WTC11 (cell line): ENCODE measurements around the gene TMEM234. TPM values are rescaled to one million over a fixed set of nuclear protein-coding genes. Genes with fewer than 3 reads are reported as not detected.
A peak's percentile ranks its signal among the peaks of the same experiment; 100 is the strongest.

Experiments
- ATAC-seq: fragments of 200-7000 bp; cut with Tn5 transposase; 2 replicates; pipeline ENCODE4 v1.10.0; 2021; ENCODE audit warnings: mild to moderate bottlenecking, moderate library complexity
- CTCF ChIA-PET: fragments of 300-600 bp; sonication (Branson Sonifier 250); formaldehyde crosslinking; loops from one replicate; lab custom pipeline; 2021; ENCODE audit warnings: antibody characterized with exemption; lab: Charles Lee
- POLR2A ChIA-PET: fragments of 350-600 bp; sonication (Branson Sonifier 250); formaldehyde crosslinking; loops from one replicate; lab custom pipeline; 2021; ENCODE audit warnings: antibody characterized with exemption; lab: Charles Lee
- DNase-seq: peaks from one replicate; pipeline ENCODE4 v3.0.0; 2021; ENCODE audit warnings: low spot score
- H3K27ac Mint-ChIP-seq: 2 replicates; pipeline ENCODE4 v1.8.0; 2021; ENCODE audit warnings: mixed read lengths
- H3K27me3 Mint-ChIP-seq: 2 replicates; pipeline ENCODE4 v1.8.0; 2021; ENCODE audit warnings: low read depth, mild to moderate bottlenecking, moderate library complexity, mixed read lengths
- H3K36me3 Mint-ChIP-seq: 2 replicates; pipeline ENCODE4 v1.8.0; 2021; ENCODE audit warnings: mixed read lengths
- H3K4me1 Mint-ChIP-seq: 2 replicates; pipeline ENCODE4 v1.8.0; 2022; ENCODE audit warnings: mixed read lengths
- H3K4me3 Mint-ChIP-seq: 2 replicates; pipeline ENCODE4 v1.8.0; 2021; ENCODE audit warnings: mild to moderate bottlenecking, moderate library complexity, mixed read lengths
- H3K9me3 Mint-ChIP-seq: 2 replicates; pipeline ENCODE4 v1.8.0; 2021; ENCODE audit warnings: mixed read lengths
- ATF1 ChIP-seq: sonication (generic); formaldehyde crosslinking; IDR thresholded peaks from 2 replicates; pipeline ENCODE4 v1.8.1; 2023; ENCODE audit warnings: mild to moderate bottlenecking, moderate library complexity, missing genetic modification reagents
- ATF6 ChIP-seq: sonication (generic); formaldehyde crosslinking; IDR thresholded peaks from 2 replicates; pipeline ENCODE4 v1.8.1; 2023; ENCODE audit warnings: mild to moderate bottlenecking, missing genetic modification reagents
- CREB1 ChIP-seq: sonication (generic); formaldehyde crosslinking; IDR thresholded peaks from 2 replicates; pipeline ENCODE4 v1.8.0; 2023; ENCODE audit warnings: mild to moderate bottlenecking, missing genetic modification reagents
- CREM ChIP-seq: sonication (generic); formaldehyde crosslinking; IDR thresholded peaks from 2 replicates; pipeline ENCODE4 v1.8.1; 2022; ENCODE audit warnings: mild to moderate bottlenecking, missing genetic modification reagents, moderate library complexity
- ELF4 ChIP-seq: sonication (generic); formaldehyde crosslinking; IDR thresholded peaks from 2 replicates; pipeline ENCODE4 v1.8.1; 2022; ENCODE audit warnings: low read depth, mild to moderate bottlenecking, moderate library complexity, missing genetic modification reagents
- ERG ChIP-seq: fragments of 250-450 bp; sonication (Bioruptor Pico); IDR thresholded peaks from 2 replicates; pipeline ENCODE4 v1.8.0; 2021; ENCODE audit warnings: mild to moderate bottlenecking
- ETV6 ChIP-seq: sonication (generic); formaldehyde crosslinking; IDR thresholded peaks from 2 replicates; pipeline ENCODE4 v1.8.1; 2022; ENCODE audit warnings: mild to moderate bottlenecking, missing genetic modification reagents
- FOXP1 ChIP-seq: sonication (generic); formaldehyde crosslinking; IDR thresholded peaks from 2 replicates; pipeline ENCODE4 v1.8.0; 2022; ENCODE audit warnings: missing genetic modification reagents, mild to moderate bottlenecking, moderate library complexity, borderline replicate concordance
- FOXP4 ChIP-seq: sonication (generic); formaldehyde crosslinking; IDR thresholded peaks from 2 replicates; pipeline ENCODE4 v1.8.0; 2022; ENCODE audit warnings: mild to moderate bottlenecking, missing genetic modification reagents
- GRHL2 ChIP-seq: fragments of 250-450 bp; sonication (Bioruptor Pico); IDR thresholded peaks from 2 replicates; pipeline ENCODE4 v1.8.0; 2022; ENCODE audit warnings: mild to moderate bottlenecking, moderate library complexity; ENCODE audit not compliant: insufficient replicate concordance, severe bottlenecking
- GTF2I ChIP-seq: fragments of 250-450 bp; sonication (Bioruptor Pico); conservative IDR thresholded peaks from 2 replicates; pipeline ENCODE4 v1.4.0; 2021; ENCODE audit warnings: mild to moderate bottlenecking
- HMGXB4 ChIP-seq: sonication (generic); formaldehyde crosslinking; IDR thresholded peaks from 2 replicates; pipeline ENCODE4 v1.8.1; 2023; ENCODE audit warnings: mild to moderate bottlenecking, moderate library complexity, missing genetic modification reagents
- JAZF1 ChIP-seq: fragments of 250-450 bp; sonication (Bioruptor Pico); IDR thresholded peaks from 2 replicates; pipeline ENCODE4 v1.9.0; 2021; ENCODE audit warnings: moderate library complexity, mild to moderate bottlenecking, inconsistent platforms
- JUN ChIP-seq: sonication (generic); formaldehyde crosslinking; IDR thresholded peaks from 2 replicates; pipeline ENCODE4 v1.8.0; 2023; ENCODE audit warnings: mild to moderate bottlenecking, missing genetic modification reagents
- KAT7 ChIP-seq: sonication (generic); formaldehyde crosslinking; IDR thresholded peaks from 2 replicates; pipeline ENCODE4 v1.8.1; 2023; ENCODE audit warnings: missing genetic modification reagents, mild to moderate bottlenecking, borderline replicate concordance
- MAX ChIP-seq: sonication (generic); formaldehyde crosslinking; IDR thresholded peaks from 2 replicates; pipeline ENCODE4 v1.8.0; 2022; ENCODE audit warnings: mild to moderate bottlenecking, missing genetic modification reagents
- NFATC4 ChIP-seq: fragments of 250-450 bp; sonication (Bioruptor Pico); IDR thresholded peaks from 2 replicates; pipeline ENCODE4 v1.9.0; 2021; ENCODE audit warnings: mild to moderate bottlenecking
- NR2C2 ChIP-seq: sonication (generic); formaldehyde crosslinking; IDR thresholded peaks from 2 replicates; pipeline ENCODE4 v1.8.0; 2022; ENCODE audit warnings: mild to moderate bottlenecking, missing genetic modification reagents
- SMAD3 ChIP-seq: sonication (generic); formaldehyde crosslinking; IDR thresholded peaks from 2 replicates; pipeline ENCODE4 v1.8.0; 2022; ENCODE audit warnings: missing genetic modification reagents, mild to moderate bottlenecking, borderline replicate concordance
- TEAD1 ChIP-seq: sonication (generic); formaldehyde crosslinking; IDR thresholded peaks from 2 replicates; pipeline ENCODE4 v1.8.0; 2022; ENCODE audit warnings: mild to moderate bottlenecking, missing genetic modification reagents
- ZNF121 ChIP-seq: sonication (generic); formaldehyde crosslinking; IDR thresholded peaks from 2 replicates; pipeline ENCODE4 v1.8.0; 2023; ENCODE audit warnings: missing genetic modification reagents
- ZNF138 ChIP-seq: sonication (generic); formaldehyde crosslinking; conservative IDR thresholded peaks from 2 replicates; pipeline ENCODE4 v1.8.1; 2022; ENCODE audit warnings: mild to moderate bottlenecking, moderate library complexity, missing genetic modification reagents
- ZNF219 ChIP-seq: sonication (generic); formaldehyde crosslinking; IDR thresholded peaks from 2 replicates; pipeline ENCODE4 v1.8.0; 2023; ENCODE audit warnings: missing genetic modification reagents, mild to moderate bottlenecking, borderline replicate concordance
- ZNF416 ChIP-seq: fragments of 250-450 bp; sonication (Bioruptor Pico); IDR thresholded peaks from 2 replicates; pipeline ENCODE4 v1.9.0; 2021; ENCODE audit warnings: mild to moderate bottlenecking, inconsistent platforms
- ZNF423 ChIP-seq: fragments of 250-450 bp; sonication (Bioruptor Pico); IDR thresholded peaks from 2 replicates; pipeline ENCODE4 v2.1.2; 2022; ENCODE audit warnings: mild to moderate bottlenecking, moderate library complexity
- total RNA-seq: library from RNA; stranded (reverse); gene quantifications from 3 replicates; pipeline ENCODE4 v1.2.3, GENCODE V29; 2021
- TF ChIP-seq, protein P1 (sequence below): sonication (generic); formaldehyde crosslinking; conservative IDR thresholded peaks from 2 replicates; pipeline ENCODE4 v1.8.1; 2022; ENCODE audit warnings: mild to moderate bottlenecking, missing genetic modification reagents
- TF ChIP-seq, protein P2 (sequence below): sonication (generic); formaldehyde crosslinking; IDR thresholded peaks from 2 replicates; pipeline ENCODE4 v1.8.1; 2023; ENCODE audit warnings: mild to moderate bottlenecking, missing genetic modification reagents, moderate library complexity

Gene TMEM234
- total RNA-seq, 1 experiment from 2014 or later = 11.9 TPM

- Mint-ChIP-seq H3K4me3 (no peak overlapping the region), H3K27ac (peak overlapping the region; percentile 5; the same call in 1 of the 2 replicates), H3K9me3 (no peaks in the 10 kb centered on the region), H3K4me1 (peaks cover 12% of the 10 kb centered on the region), H3K27me3 (no peaks in the 10 kb centered on the region), H3K36me3 (peaks cover 24% of the 10 kb centered on the region)
- TF ChIP-seq, protein P1, sequence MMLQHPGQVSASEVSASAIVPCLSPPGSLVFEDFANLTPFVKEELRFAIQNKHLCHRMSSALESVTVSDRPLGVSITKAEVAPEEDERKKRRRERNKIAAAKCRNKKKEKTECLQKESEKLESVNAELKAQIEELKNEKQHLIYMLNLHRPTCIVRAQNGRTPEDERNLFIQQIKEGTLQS (CRISPR knock-in tag) = no peak
- TF ChIP-seq ZNF416 = no peak
- TF ChIP-seq SMAD3 = no peak
- no peak for TF ChIP-seq ZNF121 (CRISPR knock-in tag)
- TF ChIP-seq ERG (CRISPR knock-in tag) = no peak
- no peak for TF ChIP-seq ATF1 (CRISPR knock-in tag)
- TF ChIP-seq FOXP1 (CRISPR knock-in tag) = no peak
- no peak for TF ChIP-seq ZNF423 (CRISPR knock-in tag)
- TF ChIP-seq ATF6 (CRISPR knock-in tag) = no peak
- no peak for TF ChIP-seq TEAD1 (CRISPR knock-in tag)
- TF ChIP-seq ELF4 (CRISPR knock-in tag) = no peak
- TF ChIP-seq ZNF138 (CRISPR knock-in tag) = no peak
- TF ChIP-seq, protein P2, sequence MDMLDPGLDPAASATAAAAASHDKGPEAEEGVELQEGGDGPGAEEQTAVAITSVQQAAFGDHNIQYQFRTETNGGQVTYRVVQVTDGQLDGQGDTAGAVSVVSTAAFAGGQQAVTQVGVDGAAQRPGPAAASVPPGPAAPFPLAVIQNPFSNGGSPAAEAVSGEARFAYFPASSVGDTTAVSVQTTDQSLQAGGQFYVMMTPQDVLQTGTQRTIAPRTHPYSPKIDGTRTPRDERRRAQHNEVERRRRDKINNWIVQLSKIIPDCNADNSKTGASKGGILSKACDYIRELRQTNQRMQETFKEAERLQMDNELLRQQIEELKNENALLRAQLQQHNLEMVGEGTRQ (CRISPR knock-in tag) = no peak
- TF ChIP-seq CREB1 (CRISPR knock-in tag) = no peak
- no peak for TF ChIP-seq JAZF1 (CRISPR knock-in tag)
- TF ChIP-seq MAX (CRISPR knock-in tag) = no peak
- no peak for TF ChIP-seq NFATC4 (CRISPR knock-in tag)
- no peak for TF ChIP-seq ZNF219 (CRISPR knock-in tag)
- TF ChIP-seq ETV6 (CRISPR knock-in tag) = no peak
- no peak for TF ChIP-seq GRHL2
- CTCF ChIA-PET = interaction anchor here (0.6 to 1.5 kb wide), 4 partner anchors 13 to 81 kb away, joined by 3 to 11 read pairs (median 6); partner anchors contain the start of genes EIF3I, FAM167B and TMEM234
- ATAC-seq (no peak; the same call in 1 of the 2 replicates), DNase-seq (peak; percentile 30)
- POLR2A ChIA-PET = interaction anchor here (0.6 to 1.5 kb wide), 3 partner anchors 14 to 231 kb away, joined by 3 to 8 read pairs (median 3); no protein-coding TSS in a partner anchor
Measured at GRCh38 chr1:32234792-32235191, 12.6 kb upstream of the TMEM234 start.

DNA sequence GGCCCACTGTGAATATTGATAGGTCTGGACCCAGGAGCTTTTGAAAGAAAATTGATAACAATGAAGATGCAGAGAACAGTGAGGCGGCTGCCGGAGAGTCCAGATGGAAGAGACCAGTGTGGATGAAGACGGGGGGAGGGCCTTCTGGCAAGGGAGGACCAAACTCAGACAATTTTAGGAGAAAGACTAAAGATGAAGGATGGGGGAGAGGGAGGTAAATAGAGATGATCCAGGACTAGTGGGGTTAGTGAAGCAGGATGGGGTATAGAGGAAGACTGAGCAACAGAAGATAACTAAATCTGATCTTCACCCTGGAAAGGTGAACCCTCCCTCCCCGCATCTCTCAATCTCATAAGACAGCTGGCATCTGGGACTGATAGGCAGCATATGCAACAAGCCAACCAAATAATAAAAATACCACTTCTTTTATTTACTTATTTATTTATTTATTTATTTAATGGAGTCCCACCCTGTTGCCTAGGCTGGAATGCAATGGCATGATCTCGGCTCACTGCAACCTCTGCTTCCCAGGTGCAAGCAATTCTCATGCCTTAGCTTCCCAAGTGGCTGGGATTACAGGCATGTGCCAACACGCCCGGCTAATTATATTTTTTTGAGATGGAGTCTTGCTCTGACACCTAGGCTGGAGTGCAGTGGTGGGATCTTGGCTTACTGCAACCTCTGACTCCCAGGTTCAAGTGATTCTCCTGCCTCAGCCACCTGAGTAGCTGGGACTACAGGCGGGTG lies 10.6 kb upstream of the TMEM234 start:
- Mint-ChIP-seq H3K4me1 (peaks cover 5% of the 10 kb centered on the region), H3K36me3 (peaks cover 42% of the 10 kb centered on the region)
- TF ChIP-seq ZNF121 (CRISPR knock-in tag) (no peak), NR2C2 (no peak), KAT7 (no peak), JUN (CRISPR knock-in tag) (no peak), ATF1 (CRISPR knock-in tag) (no peak), FOXP4 (CRISPR knock-in tag) (no peak), ZNF423 (CRISPR knock-in tag) (no peak), GTF2I (CRISPR knock-in tag) (no peak), HMGXB4 (CRISPR knock-in tag) (no peak), CREM (CRISPR knock-in tag) (no peak)

More for the DNA sequence above, 10.6 kb upstream of the TMEM234 start:
- CTCF ChIA-PET = interaction anchor here (0.8 to 3.1 kb wide), 2 partner anchors 15 to 17 kb away, joined by 3 to 10 read pairs; no protein-coding TSS in a partner anchor
- no peak for DNase-seq
- no peaks in the 10 kb centered on the region for H3K9me3 Mint-ChIP-seq
- peak overlapping the region; percentile 87; the same call in 1 of the 2 replicates for H3K27ac Mint-ChIP-seq
- ATAC-seq = no peak
- no peaks in the 10 kb centered on the region for H3K27me3 Mint-ChIP-seq
- H3K4me3 Mint-ChIP-seq = no peak overlapping the region
- POLR2A ChIA-PET = no interaction called here
